Caco-2 (cell line): ENCODE measurements around the gene ERBB4. TPM values are rescaled to one million over a fixed set of nuclear protein-coding genes. Genes with fewer than 3 reads are reported as not detected.

Experiments
- BruUV-seq: library from RNA; stranded (reverse); fragments of 400-500 nt; replicated peaks from 2 replicates; lab custom pipeline; 2021; lab: Mats Ljungman, UMichigan
- CTCF ChIA-PET: fragments of 300-600 bp; sonication (Branson Sonifier 250); formaldehyde crosslinking; loops from one replicate; lab custom pipeline; 2022; ENCODE audit warnings: antibody characterized with exemption; lab: Charles Lee
- POLR2A ChIA-PET: fragments of 300-600 bp; sonication (Branson Sonifier 250); formaldehyde crosslinking; loops from one replicate; lab custom pipeline; 2022; ENCODE audit warnings: antibody characterized with exemption; lab: Charles Lee
- DNase-seq, 2 experiments: peaks; one replicate each; pipeline versions ENCODE4 v3.0.0 to v3.0.0-alpha.2; 2020 to 2022
- H3K27me3 ChIP-seq: replicated peaks from 2 replicates; pipeline ENCODE4 v1.6.0; 2011; ENCODE audit warnings: low read length; ENCODE audit not compliant: control insufficient read depth, insufficient read depth
- H3K36me3 ChIP-seq: 2 replicates; pipeline ENCODE4 v1.5.1; 2011; ENCODE audit warnings: low read length; ENCODE audit not compliant: control insufficient read depth, insufficient read depth
- H3K4me1 ChIP-seq: fragments of 250-450 bp; sonication (Bioruptor Pico); 2 replicates; pipeline ENCODE4 v1.5.1; 2020; ENCODE audit warnings: mild to moderate bottlenecking
- H3K4me3 ChIP-seq: 2 replicates; pipeline ENCODE4 v1.5.1; 2011; ENCODE audit warnings: low read depth, mild to moderate bottlenecking, control low read depth, low read length
- H3K9me3 ChIP-seq: fragments of 250-450 bp; sonication (Bioruptor Pico); 2 replicates; pipeline ENCODE4 v1.5.1; 2020; ENCODE audit warnings: mild to moderate bottlenecking, moderate library complexity
- H3K27ac Mint-ChIP-seq: one replicate; pipeline ENCODE4 v1.8.0; 2022; ENCODE audit warnings: mixed read lengths; ENCODE audit not compliant: unreplicated experiment
- H3K27me3 Mint-ChIP-seq: one replicate; pipeline ENCODE4 v1.8.0; 2022; ENCODE audit warnings: mixed read lengths; ENCODE audit not compliant: insufficient read depth, unreplicated experiment
- H3K36me3 Mint-ChIP-seq: one replicate; pipeline ENCODE4 v1.8.0; 2022; ENCODE audit warnings: mild to moderate bottlenecking, mixed read lengths; ENCODE audit not compliant: insufficient read depth, unreplicated experiment
- H3K4me1 Mint-ChIP-seq: one replicate; pipeline ENCODE4 v1.8.0; 2022; ENCODE audit warnings: low read depth, mixed read lengths; ENCODE audit not compliant: unreplicated experiment
- H3K4me3 Mint-ChIP-seq: one replicate; pipeline ENCODE4 v1.8.0; 2022; ENCODE audit warnings: mild to moderate bottlenecking, moderate library complexity, mixed read lengths; ENCODE audit not compliant: unreplicated experiment
- H3K9me3 Mint-ChIP-seq: one replicate; pipeline ENCODE4 v1.8.0; 2022; ENCODE audit warnings: mixed read lengths; ENCODE audit not compliant: unreplicated experiment
- CTCF ChIP-seq, 2 experiments: fragments of 200-600 bp in 1 of 2; IDR thresholded peaks; 1 replicate in 1 of 2; 2 replicates in 1 of 2; pipeline versions ENCODE4 v1.5.1 to v1.8.0; 2011 to 2022; ENCODE audit warnings: antibody characterized with exemption in 1 of 2, control low read depth in 1 of 2, inconsistent platforms in 1 of 2, low read depth in 1 of 2, low read length in 1 of 2, mild to moderate bottlenecking in 1 of 2, moderate library complexity in 1 of 2; ENCODE audit not compliant: insufficient read depth in 1 of 2, severe bottlenecking in 1 of 2, unreplicated experiment in 1 of 2
- intact Hi-C: fragments of 100-400 bp; cut with micrococcal nuclease; formaldehyde crosslinking; loops from one replicate; pipeline ENCODE4 v1.10.0; 2022; ENCODE audit not compliant: unreplicated experiment
- total RNA-seq: library from RNA; stranded (reverse); gene quantifications from 2 replicates; pipeline ENCODE4 v1.2.3, GENCODE V29; 2022

The ERBB4 gene
- total RNA-seq, 1 experiment from 2014 or later: not detected

- Mint-ChIP-seq H3K4me1 (no peaks in the 10 kb centered on the region), H3K36me3 (no peaks in the 10 kb centered on the region), H3K9me3 (no peaks in the 10 kb centered on the region), H3K27me3 (no peaks in the 10 kb centered on the region), H3K4me3 (no peak overlapping the region), H3K27ac (no peak overlapping the region)
- no peak for DNase-seq
- Histone ChIP-seq H3K4me3 (no peak overlapping the region), H3K4me1 (no peaks in the 10 kb centered on the region), H3K27me3 (no peaks in the 10 kb centered on the region), H3K36me3 (no peaks in the 10 kb centered on the region), H3K9me3 (no peaks in the 10 kb centered on the region)
- TF ChIP-seq CTCF (IDR thresholded peaks at IDR 0.05; ENCODE audit: insufficient read depth in 1 of 2, low read depth in 1 of 2, low read length in 1 of 2, severe bottlenecking in 1 of 2, unreplicated experiment in 1 of 2): no peak
- intact Hi-C loops: no loop called here
- BruUV-seq: no TSS peak
- ChIA-PET POLR2A (no interaction called here), CTCF (no interaction called here)
These were observed 1124.9 kb downstream of the ERBB4 start for GRCh38 chr2:211413746-211414145.

GRCh38 chr2:211408483-211408891, 1130.1 kb downstream of the ERBB4 start:
- Mint-ChIP-seq H3K9me3 (peaks cover 6% of the 10 kb centered on the region), H3K27ac (no peak overlapping the region), H3K27me3 (no peaks in the 10 kb centered on the region), H3K4me3 (peak overlapping the region; percentile 40), H3K4me1 (peaks cover 7% of the 10 kb centered on the region), H3K36me3 (no peaks in the 10 kb centered on the region)
- Histone ChIP-seq H3K36me3 (no peaks in the 10 kb centered on the region), H3K9me3 (no peaks in the 10 kb centered on the region), H3K27me3 (no peaks in the 10 kb centered on the region), H3K4me1 (no peaks in the 10 kb centered on the region), H3K4me3 (no peak overlapping the region)
- ChIA-PET POLR2A (no interaction called here), CTCF (no interaction called here)
- TF ChIP-seq CTCF (IDR thresholded peaks at IDR 0.05; ENCODE audit: insufficient read depth in 1 of 2, low read depth in 1 of 2, low read length in 1 of 2, severe bottlenecking in 1 of 2, unreplicated experiment in 1 of 2): no peak
- intact Hi-C loops: no loop called here
- peak in 1 of 2 experiments; percentile 19 for DNase-seq
- no TSS peak for BruUV-seq

GRCh38 chr2:211407076-211407475, 1131.5 kb downstream of the ERBB4 start:
- no peaks in the 10 kb centered on the region for H3K27me3 Mint-ChIP-seq
- CTCF ChIA-PET: no interaction called here

More at GRCh38 chr2:211407076-211407475, 1131.5 kb downstream of the ERBB4 start:
- POLR2A ChIA-PET: no interaction called here
- H3K4me1 Mint-ChIP-seq: peaks cover 7% of the 10 kb centered on the region
- Histone ChIP-seq H3K4me1 (no peaks in the 10 kb centered on the region), H3K4me3 (no peak overlapping the region), H3K27me3 (no peaks in the 10 kb centered on the region; the same call in 1 of the 2 replicates), H3K9me3 (no peaks in the 10 kb centered on the region), H3K36me3 (no peaks in the 10 kb centered on the region)
- H3K4me3 Mint-ChIP-seq: no peak overlapping the region
- no peak overlapping the region for H3K27ac Mint-ChIP-seq
- peaks cover 6% of the 10 kb centered on the region for H3K9me3 Mint-ChIP-seq
- no peak for TF ChIP-seq CTCF (IDR thresholded peaks at IDR 0.05; ENCODE audit: insufficient read depth in 1 of 2, low read depth in 1 of 2, low read length in 1 of 2, severe bottlenecking in 1 of 2, unreplicated experiment in 1 of 2)
- H3K36me3 Mint-ChIP-seq: no peaks in the 10 kb centered on the region
- no peak for DNase-seq
- BruUV-seq: no TSS peak
- intact Hi-C loops: no loop called here
